Measurements from ENCODE around the gene DNTT.

GRCh38 chr10:96261930-96262329, 42.3 kb upstream of the DNTT start:
- TF ChIP-seq REPIN1 (tag by site-specific recombination; IDR thresholded peaks at IDR 0.05; ENCODE audit: low read depth) (no peak), CTCF (tag by site-specific recombination; IDR thresholded peaks at IDR 0.05) (no peak), ZNF660 (tag by site-specific recombination; IDR thresholded peaks at IDR 0.05) (no peak), ZNF366 (tag by site-specific recombination; conservative IDR thresholded peaks at IDR 0.05) (no peak), TCF7L2 (IDR thresholded peaks at IDR 0.05; ENCODE audit: borderline replicate concordance, low read depth, low read length) (no peak), ZNF274 (IDR thresholded peaks at IDR 0.05; ENCODE audit: low read length) (no peak), ZNF274 (tag by site-specific recombination; IDR thresholded peaks at IDR 0.05; ENCODE audit: borderline replicate concordance) (no peak), ZNF184 (tag by site-specific recombination; IDR thresholded peaks at IDR 0.05) (no peak), ZNF2 (tag by site-specific recombination; IDR thresholded peaks at IDR 0.05) (no peak), ZNF558 (tag by site-specific recombination; IDR thresholded peaks at IDR 0.05) (no peak), ZNF518A (tag by site-specific recombination; conservative IDR thresholded peaks at IDR 0.05; ENCODE audit: low read depth) (no peak)

Measured in HEK293 (cell line).